Left forelimb (tissue), 1 donor: ENCODE data around the gene TARS1.
"Not testable (repeated sequence)": the region's sequence is repeated elsewhere in the genome, so short reads cannot be mapped to it uniquely, and the experiment has no call there.

Source experiments
- DNase-seq: peaks from one replicate; pipeline ENCODE4 v3.0.0-alpha.2; 2018; ENCODE audit warnings: low spot score

TARS1 gene

GRCh38 chr5:33440482-33441240, at the start of gene TARS1:
TARS1 (plus strand) TSS chr5:33440965; CDS start chr5:33441087, 122 bp downstream.
- peak; percentile 98 for DNase-seq

- no peak for DNase-seq
Measured at GRCh38 chr5:33398501-33398900, 42.3 kb upstream of the TARS1 start.

GRCh38 chr5:33400675-33401074, 40.1 kb upstream of the TARS1 start:
- DNase-seq, result no peak

- no peak for DNase-seq
Measured at GRCh38 chr5:33401482-33402390, 39.0 kb upstream of the TARS1 start.

- DNase-seq, result no peak
Measured at GRCh38 chr5:33403187-33403586, 37.6 kb upstream of the TARS1 start.

GRCh38 chr5:33408816-33409215, 31.9 kb upstream of the TARS1 start:
- DNase-seq, result no peak

- DNase-seq, result no peak
Measured at GRCh38 chr5:33409435-33410170, 31.2 kb upstream of the TARS1 start.

GRCh38 chr5:33410221-33410620, 30.5 kb upstream of the TARS1 start:
- DNase-seq, result no peak

GRCh38 chr5:33411498-33411897, 29.3 kb upstream of the TARS1 start:
- DNase-seq, result no peak

GRCh38 chr5:33415811-33416354, 24.9 kb upstream of the TARS1 start:
- no peak for DNase-seq

GRCh38 chr5:33417632-33418031, 23.1 kb upstream of the TARS1 start:
- no peak for DNase-seq

GRCh38 chr5:33420946-33421345, 19.8 kb upstream of the TARS1 start:
- no peak for DNase-seq

GRCh38 chr5:33422191-33422590, 18.6 kb upstream of the TARS1 start:
- no peak for DNase-seq

- no peak for DNase-seq
Measured at GRCh38 chr5:33423018-33423630, 17.6 kb upstream of the TARS1 start.

GRCh38 chr5:33425314-33425713, 15.5 kb upstream of the TARS1 start:
- no peak for DNase-seq

- no peak for DNase-seq
Measured at GRCh38 chr5:33430983-33431382, 9.8 kb upstream of the TARS1 start.

- no peak for DNase-seq
Measured at GRCh38 chr5:33432656-33433055, 8.1 kb upstream of the TARS1 start.

GRCh38 chr5:33433303-33434240, 7.2 kb upstream of the TARS1 start:
- no peak for DNase-seq

GRCh38 chr5:33435893-33436490, 4.8 kb upstream of the TARS1 start:
- not testable (repeated sequence) for DNase-seq

GRCh38 chr5:33438996-33439395, 1.8 kb upstream of the TARS1 start:
- DNase-seq, result no peak
